ENCODE results near the gene SPRED1. TPM values are rescaled to one million over a fixed set of nuclear protein-coding genes. Genes with fewer than 3 reads are reported as not detected.

The SPRED1 gene
- total RNA-seq, 2 experiments from 2014 or later, result 7.5 to 21.1 TPM

GRCh38 chr15:38362355-38362754 is 109.7 kb downstream of the SPRED1 start:
- H2AFZ ChIP-seq (ENCODE audit: low read length), result no peak overlapping the region
- ChIA-PET CTCF (ENCODE audit: unreplicated experiment) (no interaction called here), POLR2A (no interaction called here)

GRCh38 chr15:38367476-38367875 is 114.8 kb downstream of the SPRED1 start:
- CTCF ChIA-PET (ENCODE audit: unreplicated experiment), result no interaction called here
- BruUV-seq (replicated peaks), result no TSS peak

More at GRCh38 chr15:38362355-38362754, 109.7 kb downstream of the SPRED1 start:
- Histone ChIP-seq H3K9me3 (ENCODE audit: low read length) (no peaks in the 10 kb centered on the region), H3K4me2 (ENCODE audit: low read length) (no peak overlapping the region), H3K27ac (ENCODE audit: low read depth, low read length, poor library complexity, severe bottlenecking) (no peak overlapping the region), H3K4me3 (ENCODE audit: low read depth, low read length, poor library complexity, severe bottlenecking) (no peak overlapping the region), H3K36me3 (ENCODE audit: insufficient read depth, low read length) (no peaks in the 10 kb centered on the region), H4K20me1 (ENCODE audit: insufficient read depth, low read length) (no peaks in the 10 kb centered on the region), H3K9me2 (ENCODE audit: insufficient read depth, low read length) (no peaks in the 10 kb centered on the region), H3K4me1 (ENCODE audit: insufficient read depth, low read length, poor library complexity, severe bottlenecking) (no peaks in the 10 kb centered on the region), H3K79me2 (ENCODE audit: insufficient read depth, low read depth, low read length) (no peaks in the 10 kb centered on the region)
- TF ChIP-seq CTCF (conservative IDR thresholded peaks at IDR 0.05; ENCODE audit: low read length), result no peak
- no peak for TF ChIP-seq EZH2phosphoT487 (IDR thresholded peaks at IDR 0.05; ENCODE audit: borderline replicate concordance, low read depth, low read length)
- BruUV-seq (replicated peaks), result no TSS peak
- no peak for DNase-seq (ENCODE audit: low spot score)
- intact Hi-C loops (cut with micrococcal nuclease; ENCODE audit: unreplicated experiment), result no loop called here

More at GRCh38 chr15:38367476-38367875, 114.8 kb downstream of the SPRED1 start:
- POLR2A ChIA-PET, result no interaction called here
- no peaks in the 10 kb centered on the region for H3K79me2 ChIP-seq (ENCODE audit: insufficient read depth, low read depth, low read length)
- intact Hi-C loops (cut with micrococcal nuclease; ENCODE audit: unreplicated experiment), result no loop called here
- no peaks in the 10 kb centered on the region for H3K9me2 ChIP-seq (ENCODE audit: insufficient read depth, low read length)
- no peak overlapping the region for H3K27ac ChIP-seq (ENCODE audit: low read depth, low read length, poor library complexity, severe bottlenecking)
- no peaks in the 10 kb centered on the region for H4K20me1 ChIP-seq (ENCODE audit: insufficient read depth, low read length)
- no peaks in the 10 kb centered on the region for H3K9me3 ChIP-seq (ENCODE audit: low read length)
- H3K36me3 ChIP-seq (ENCODE audit: insufficient read depth, low read length), result no peaks in the 10 kb centered on the region
- no peak overlapping the region for H3K4me2 ChIP-seq (ENCODE audit: low read length)
- no peak for DNase-seq (ENCODE audit: low spot score)
- TF ChIP-seq CTCF (conservative IDR thresholded peaks at IDR 0.05; ENCODE audit: low read length) (no peak), EZH2phosphoT487 (IDR thresholded peaks at IDR 0.05; ENCODE audit: borderline replicate concordance, low read depth, low read length) (no peak)
- H2AFZ ChIP-seq (ENCODE audit: low read length), result no peak overlapping the region
- H3K4me3 ChIP-seq (ENCODE audit: low read depth, low read length, poor library complexity, severe bottlenecking), result no peak overlapping the region
- no peaks in the 10 kb centered on the region for H3K4me1 ChIP-seq (ENCODE audit: insufficient read depth, low read length, poor library complexity, severe bottlenecking)

Measured in OCI-LY7 (cell line).